SU-DHL-6 (cell line): ENCODE data around the gene COQ2.
"Not testable (repeated sequence)": the region's sequence is repeated elsewhere in the genome, so short reads cannot be mapped to it uniquely, and the experiment has no call there.

Experiments used
- CTCF ChIP-seq: fragments of 200-600 bp; sonication (generic); IDR thresholded peaks from one replicate; pipeline ENCODE4 v1.5.1; 2017; ENCODE audit warnings: antibody characterized with exemption, mild to moderate bottlenecking, low read length, moderate library complexity; ENCODE audit not compliant: insufficient read depth, poor library complexity, severe bottlenecking
- EZH2phosphoT487 ChIP-seq: fragments of 200-600 bp; sonication (generic), shearing (Covaris generic); conservative IDR thresholded peaks from 2 replicates; pipeline ENCODE4 v1.6.1; 2018; ENCODE audit warnings: mild to moderate bottlenecking, antibody characterized with exemption, low read length, moderate library complexity, mixed read lengths

DNA sequence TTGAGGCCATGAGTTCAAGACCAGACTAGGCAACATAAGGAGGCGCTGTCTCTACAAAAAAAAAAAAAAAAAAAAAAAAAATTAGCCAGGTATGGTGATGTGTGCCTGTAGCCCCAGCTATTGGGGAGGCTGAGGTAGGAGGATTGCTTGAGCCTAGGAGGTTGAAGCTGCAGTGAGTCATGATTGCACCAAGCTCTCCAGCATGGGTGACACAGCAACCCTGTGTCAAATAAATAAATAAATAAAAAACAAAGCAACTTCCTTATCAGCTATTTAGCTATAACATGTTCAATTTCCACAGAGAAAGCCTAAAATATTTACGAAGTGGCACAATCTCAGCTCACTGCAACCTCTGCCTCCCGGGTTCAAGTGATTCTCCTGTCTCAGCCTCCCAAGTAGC is 10.7 kb downstream of the COQ2 start:
- TF ChIP-seq CTCF, EZH2phosphoT487: not testable (repeated sequence)
